Effector memory CD4-positive, alpha-beta T cell (primary cell): Measurements from ENCODE around the gene MRGPRX3.
"Not testable (repeated sequence)": the region's sequence is repeated elsewhere in the genome, so short reads cannot be mapped to it uniquely, and the experiment has no call there.

ENCODE experiments used
- DNase-seq, 3 donors: peaks; one replicate each; pipeline ENCODE4 v3.0.0-alpha.2; 2020
- H3K27ac ChIP-seq: 2 replicates; pipeline ENCODE4 v1.7.0; 2013; ENCODE audit warnings: mild to moderate bottlenecking, low read length, moderate library complexity; ENCODE audit not compliant: insufficient read depth, poor library complexity, severe bottlenecking
- H3K27me3 ChIP-seq: replicated peaks from 2 replicates; pipeline ENCODE4 v1.7.0; 2013; ENCODE audit warnings: mild to moderate bottlenecking, low read length; ENCODE audit not compliant: insufficient read depth, control insufficient read depth, poor library complexity, severe bottlenecking
- H3K36me3 ChIP-seq: 2 replicates; pipeline ENCODE4 v1.7.0; 2013; ENCODE audit warnings: mild to moderate bottlenecking, low read length, moderate library complexity; ENCODE audit not compliant: control insufficient read depth, insufficient read depth
- H3K4me1 ChIP-seq: 2 replicates; pipeline ENCODE4 v1.7.0; 2013; ENCODE audit warnings: low read length, mild to moderate bottlenecking; ENCODE audit not compliant: control insufficient read depth, insufficient read depth, poor library complexity, severe bottlenecking
- H3K4me3 ChIP-seq: 2 replicates; pipeline ENCODE4 v1.7.0; 2013; ENCODE audit warnings: low read length, low read depth, mild to moderate bottlenecking; ENCODE audit not compliant: insufficient read depth, poor library complexity, severe bottlenecking
- H3K9me3 ChIP-seq: 2 replicates; pipeline ENCODE4 v1.7.0; 2013; ENCODE audit warnings: mild to moderate bottlenecking, low read length, moderate library complexity; ENCODE audit not compliant: control insufficient read depth

Gene MRGPRX3

GRCh38 chr11:18108254-18108653, 24.1 kb upstream of the MRGPRX3 start:
- Histone ChIP-seq H3K4me3 (no peak overlapping the region), H3K4me1 (peaks cover 11% of the 10 kb centered on the region), H3K9me3 (no peaks in the 10 kb centered on the region), H3K36me3 (no peaks in the 10 kb centered on the region), H3K27ac (no peak overlapping the region), H3K27me3 (no peaks in the 10 kb centered on the region)
- DNase-seq, result no peak

- Histone ChIP-seq H3K4me1 (peaks cover 4% of the 10 kb centered on the region), H3K27me3 (no peaks in the 10 kb centered on the region), H3K36me3 (no peaks in the 10 kb centered on the region), H3K27ac (no peak overlapping the region), H3K4me3 (no peak overlapping the region), H3K9me3 (no peaks in the 10 kb centered on the region)
- DNase-seq, result no peak
These were observed 21.4 kb upstream of the MRGPRX3 start for GRCh38 chr11:18111005-18111404.

GRCh38 chr11:18115360-18116127, 16.8 kb upstream of the MRGPRX3 start:
- peak; percentile 23 to 57 (median 40) for DNase-seq
- H3K27me3 ChIP-seq, result no peaks in the 10 kb centered on the region

GRCh38 chr11:18121331-18121828, 11.0 kb upstream of the MRGPRX3 start:
- not testable (repeated sequence) for H3K4me1 ChIP-seq, H3K27me3 ChIP-seq, H3K36me3 ChIP-seq, H3K27ac ChIP-seq, H3K9me3 ChIP-seq, H3K4me3 ChIP-seq, DNase-seq

More at GRCh38 chr11:18115360-18116127, 16.8 kb upstream of the MRGPRX3 start:
- no peak overlapping the region for H3K27ac ChIP-seq
- H3K4me1 ChIP-seq, result no peaks in the 10 kb centered on the region
- H3K9me3 ChIP-seq, result no peaks in the 10 kb centered on the region
- no peak overlapping the region for H3K4me3 ChIP-seq
- no peaks in the 10 kb centered on the region for H3K36me3 ChIP-seq

- H3K4me3 ChIP-seq, H3K27ac ChIP-seq, DNase-seq, H3K27me3 ChIP-seq, H3K4me1 ChIP-seq, H3K36me3 ChIP-seq, H3K9me3 ChIP-seq: not testable (repeated sequence)
These were observed 1.3 kb upstream of the MRGPRX3 start for GRCh38 chr11:18131115-18131514.

- no peak overlapping the region for H3K4me3 ChIP-seq
- no peaks in the 10 kb centered on the region for H3K9me3 ChIP-seq
- H3K4me1 ChIP-seq, result no peaks in the 10 kb centered on the region
- no peak overlapping the region for H3K27ac ChIP-seq
- DNase-seq, result no peak
- H3K36me3 ChIP-seq, result no peaks in the 10 kb centered on the region
- no peaks in the 10 kb centered on the region for H3K27me3 ChIP-seq
These were observed 2.9 kb downstream of the MRGPRX3 start for GRCh38 chr11:18135308-18135707.

- Histone ChIP-seq H3K4me1 (no peaks in the 10 kb centered on the region), H3K27me3 (no peaks in the 10 kb centered on the region), H3K9me3 (no peaks in the 10 kb centered on the region), H3K36me3 (no peaks in the 10 kb centered on the region), H3K4me3 (no peak overlapping the region), H3K27ac (no peak overlapping the region)
- DNase-seq, result no peak
These were observed 4.9 kb downstream of the MRGPRX3 start for GRCh38 chr11:18137186-18137800.

GRCh38 chr11:18140145-18140544, 7.8 kb downstream of the MRGPRX3 start:
- no peaks in the 10 kb centered on the region for H3K4me1 ChIP-seq
- DNase-seq, result no peak
- no peak overlapping the region for H3K27ac ChIP-seq
- no peaks in the 10 kb centered on the region for H3K9me3 ChIP-seq
- H3K36me3 ChIP-seq, result no peaks in the 10 kb centered on the region
- H3K27me3 ChIP-seq, result no peaks in the 10 kb centered on the region
- H3K4me3 ChIP-seq, result no peak overlapping the region

GRCh38 chr11:18144243-18144642, 11.9 kb downstream of the MRGPRX3 start:
- H3K27ac ChIP-seq, result no peak overlapping the region
- no peaks in the 10 kb centered on the region for H3K4me1 ChIP-seq
- no peak overlapping the region for H3K4me3 ChIP-seq
- no peaks in the 10 kb centered on the region for H3K27me3 ChIP-seq
- H3K36me3 ChIP-seq, result no peaks in the 10 kb centered on the region
- no peaks in the 10 kb centered on the region for H3K9me3 ChIP-seq
- DNase-seq, result no peak

GRCh38 chr11:18145025-18145424, 12.7 kb downstream of the MRGPRX3 start:
- Histone ChIP-seq H3K27ac (no peak overlapping the region), H3K27me3 (no peaks in the 10 kb centered on the region), H3K4me3 (no peak overlapping the region), H3K36me3 (no peaks in the 10 kb centered on the region), H3K9me3 (no peaks in the 10 kb centered on the region), H3K4me1 (no peaks in the 10 kb centered on the region)
- DNase-seq, result no peak
